Smooth muscle cell (in vitro differentiated cells): ENCODE measurements around the gene MED13L. TPM values are rescaled to one million over a fixed set of nuclear protein-coding genes. Genes with fewer than 3 reads are reported as not detected.

Experiments used
- DNase-seq: peaks from one replicate; lab custom pipeline; 2025; ENCODE audit not compliant: unreplicated experiment; lab: John Stamatoyannopoulos, UW
- H2AFZ ChIP-seq: fragments of 200-600 bp; sonication (generic); 2 replicates; pipeline ENCODE4 v1.6.0; 2016; ENCODE audit warnings: antibody characterized with exemption, low read depth, mild to moderate bottlenecking
- H3F3A ChIP-seq: fragments of 200-600 bp; sonication (generic); 2 replicates; pipeline ENCODE4 v1.6.0; 2017; ENCODE audit warnings: antibody characterized with exemption, low read depth
- H3K27ac ChIP-seq: fragments of 200-600 bp; sonication (generic); 2 replicates; pipeline ENCODE4 v1.5.1; 2016; ENCODE audit warnings: low read depth, mild to moderate bottlenecking
- H3K27me3 ChIP-seq: fragments of 200-600 bp; sonication (generic); 2 replicates; pipeline ENCODE4 v1.6.1; 2016; ENCODE audit warnings: low read depth, mild to moderate bottlenecking
- H3K36me3 ChIP-seq: fragments of 200-600 bp; sonication (generic); 2 replicates; pipeline ENCODE4 v1.5.1; 2016; ENCODE audit warnings: low read depth
- H3K4me1 ChIP-seq: fragments of 200-600 bp; sonication (generic); 2 replicates; pipeline ENCODE4 v1.5.1; 2016; ENCODE audit warnings: low read depth
- H3K4me2 ChIP-seq: fragments of 200-600 bp; sonication (generic); 2 replicates; pipeline ENCODE4 v1.6.0; 2016; ENCODE audit warnings: mild to moderate bottlenecking
- H3K4me3 ChIP-seq: fragments of 200-600 bp; sonication (generic); 2 replicates; pipeline ENCODE4 v1.5.1; 2016; ENCODE audit warnings: mild to moderate bottlenecking
- H3K79me2 ChIP-seq: fragments of 200-600 bp; sonication (generic); 2 replicates; pipeline ENCODE4 v1.6.0; 2016; ENCODE audit warnings: low read depth, mild to moderate bottlenecking
- H3K9ac ChIP-seq: fragments of 200-600 bp; sonication (generic); 2 replicates; pipeline ENCODE4 v1.6.0; 2016; ENCODE audit warnings: low read depth
- H3K9me3 ChIP-seq: fragments of 200-600 bp; sonication (generic); replicated peaks from 2 replicates; pipeline ENCODE4 v1.5.1; 2016; ENCODE audit warnings: low read depth
- H4K20me1 ChIP-seq: fragments of 200-600 bp; sonication (generic); 2 replicates; pipeline ENCODE4 v1.6.0; 2016; ENCODE audit warnings: low read depth
- CTCF ChIP-seq: fragments of 200-600 bp; sonication (generic); IDR thresholded peaks from 2 replicates; pipeline ENCODE4 v1.5.1; 2017; ENCODE audit warnings: borderline replicate concordance, mild to moderate bottlenecking, antibody characterized with exemption; ENCODE audit not compliant: insufficient read depth, poor library complexity, severe bottlenecking
- WGBS: methylation state at CpG from one replicate; pipeline ENCODE4 v1.1.7; 2016; ENCODE audit warnings: low lambda C conversion rate; 5-methylcytosine and 5-hydroxymethylcytosine counted together
- polyA plus RNA-seq: library from polyadenylated mRNA; unstranded; fragments of >200 nt; fragmentation: Nextera tagmentation; extraction: Ambion mirVana; gene quantifications from 2 replicates; pipeline ENCODE4 v1.2.1, GENCODE V29; 2016
- total RNA-seq: library from RNA; depleted of rRNA; stranded (reverse); fragments of >200 nt; gene quantifications from 2 replicates; pipeline ENCODE4 v1.2.3, GENCODE V29; 2014

Gene MED13L
- total and polyA plus RNA-seq, 2 experiments from 2014 or later, result 13.2 to 74.3 TPM

GRCh38 chr12:116194935-116195431 is 82.5 kb downstream of the MED13L start:
- WGBS, result 86% methylated on average over 3 of the region's 3 CpGs
- H4K20me1 ChIP-seq, result peaks cover 100% of the 10 kb centered on the region
- DNase-seq, result no peak
- H3K36me3 ChIP-seq, result no peaks in the 10 kb centered on the region
- no peaks in the 10 kb centered on the region for H3K27me3 ChIP-seq
- no peak for TF ChIP-seq CTCF
- H3K9ac ChIP-seq, result no peak overlapping the region
- no peaks in the 10 kb centered on the region for H3F3A ChIP-seq
- H3K9me3 ChIP-seq, result no peaks in the 10 kb centered on the region
- H3K79me2 ChIP-seq, result peaks cover 100% of the 10 kb centered on the region
- H3K27ac ChIP-seq, result no peak overlapping the region
- no peak overlapping the region for H3K4me3 ChIP-seq
- no peak overlapping the region for H3K4me2 ChIP-seq
- H3K4me1 ChIP-seq, result peaks cover 13% of the 10 kb centered on the region
- H2AFZ ChIP-seq, result no peak overlapping the region

GRCh38 chr12:116189692-116190091 is 87.8 kb downstream of the MED13L start:
- H3K79me2 ChIP-seq, result peaks cover 100% of the 10 kb centered on the region
- H3K4me3 ChIP-seq, result no peak overlapping the region
- H3F3A ChIP-seq, result no peaks in the 10 kb centered on the region
- TF ChIP-seq CTCF, result no peak
- DNase-seq, result no peak
- H3K27me3 ChIP-seq, result no peaks in the 10 kb centered on the region
- no peak overlapping the region for H2AFZ ChIP-seq
- H3K36me3 ChIP-seq, result no peaks in the 10 kb centered on the region
- H4K20me1 ChIP-seq, result peaks cover 100% of the 10 kb centered on the region
- no peaks in the 10 kb centered on the region for H3K9me3 ChIP-seq
- no peak overlapping the region for H3K27ac ChIP-seq
- no peak overlapping the region for H3K4me2 ChIP-seq
- no peak overlapping the region for H3K9ac ChIP-seq
- peaks cover 18% of the 10 kb centered on the region for H3K4me1 ChIP-seq

GRCh38 chr12:116188581-116188980 is 88.9 kb downstream of the MED13L start:
- H4K20me1 ChIP-seq, result peaks cover 100% of the 10 kb centered on the region
- WGBS, result 88% methylated on average over 3 of the region's 3 CpGs

More at GRCh38 chr12:116188581-116188980, 88.9 kb downstream of the MED13L start:
- H3K36me3 ChIP-seq, result no peaks in the 10 kb centered on the region
- H3K79me2 ChIP-seq, result peaks cover 99% of the 10 kb centered on the region
- H2AFZ ChIP-seq, result no peak overlapping the region
- no peak for DNase-seq
- no peaks in the 10 kb centered on the region for H3K27me3 ChIP-seq
- H3F3A ChIP-seq, result no peaks in the 10 kb centered on the region
- no peak overlapping the region for H3K27ac ChIP-seq
- H3K4me1 ChIP-seq, result peaks cover 28% of the 10 kb centered on the region
- TF ChIP-seq CTCF, result no peak
- no peak overlapping the region for H3K4me2 ChIP-seq
- H3K9ac ChIP-seq, result no peak overlapping the region
- H3K9me3 ChIP-seq, result no peaks in the 10 kb centered on the region
- no peak overlapping the region for H3K4me3 ChIP-seq
